Heart left ventricle (tissue), 16 donors: ENCODE measurements around the gene YY2. TPM values are rescaled to one million over a fixed set of nuclear protein-coding genes. Genes with fewer than 3 reads are reported as not detected.

Source experiments
- ATAC-seq, 4 donors: fragments of 200-7000 bp; cut with Tn5 transposase; one replicate each; pipeline ENCODE4 v1.9.1; 2020 to 2022; ENCODE audit warnings: moderate library complexity in 4 of 4, mild to moderate bottlenecking in 3 of 4, moderate number of reproducible peaks in 1 of 4
- DNase-seq, 5 donors: peaks; one replicate each; pipeline ENCODE4 v3.0.0-alpha.2; 2020
- H3K27ac ChIP-seq, 12 donors: fragments of 200-600 bp; sonication (generic) in 4 of 12; one replicate each; pipeline versions ENCODE4 v1.5.0 to v1.8.0; 2016 to 2022; ENCODE audit warnings: mild to moderate bottlenecking in 2 of 12
- H3K27me3 ChIP-seq, 9 donors: fragments of 200-600 bp; sonication (generic) in 2 of 9; one replicate each; pipeline versions ENCODE4 v1.5.1 to v1.8.0; 2016 to 2022; ENCODE audit warnings: mild to moderate bottlenecking in 3 of 9
- H3K36me3 ChIP-seq, 9 donors: fragments of 200-600 bp; sonication (generic) in 2 of 9; one replicate each; pipeline versions ENCODE4 v1.5.0 to v1.8.0; 2018 to 2022; ENCODE audit warnings: mild to moderate bottlenecking in 2 of 9
- H3K4me1 ChIP-seq, 12 donors: fragments of 200-600 bp; sonication (generic) in 4 of 12; one replicate each; pipeline versions ENCODE4 v1.5.0 to v1.8.0; 2016 to 2022; ENCODE audit warnings: mild to moderate bottlenecking in 3 of 12
- H3K4me3 ChIP-seq, 12 donors: fragments of 200-600 bp; sonication (generic) in 4 of 12; one replicate each; pipeline versions ENCODE4 v1.5.0 to v1.8.0; 2017 to 2022; ENCODE audit warnings: mild to moderate bottlenecking in 9 of 12, moderate library complexity in 4 of 12
- H3K9me3 ChIP-seq, 12 donors: fragments of 200-600 bp; sonication (generic) in 4 of 12; one replicate each; pipeline versions ENCODE4 v1.5.0 to v1.8.0; 2016 to 2022; ENCODE audit warnings: mild to moderate bottlenecking in 1 of 12
- CTCF ChIP-seq, 12 donors: fragments of 200-600 bp; sonication (generic) in 4 of 12; IDR thresholded peaks; one replicate each; pipeline versions ENCODE4 v1.5.0 to v1.8.0; 2018 to 2022; ENCODE audit warnings: antibody characterized with exemption in 12 of 12, mild to moderate bottlenecking in 5 of 12
- POLR2A ChIP-seq, 2 donors: fragments of 450-650 bp; IDR thresholded peaks; one replicate each; pipeline ENCODE4 v1.6.1; 2017; ENCODE audit warnings: antibody characterized with exemption in 2 of 2, mild to moderate bottlenecking in 2 of 2, moderate library complexity in 2 of 2
- WGBS, 4 donors: extraction: QIAGEN DNeasy Blood & Tissue Kit in 2 of 4; methylation state at CpG; one replicate each; pipeline versions ENCODE4 v1.1.5 to v1.1.7; 2013 to 2018; 5-methylcytosine and 5-hydroxymethylcytosine counted together
- intact Hi-C, 10 donors: fragments of 100-400 bp; cut with DNase I; formaldehyde crosslinking; loops; one replicate each; pipeline versions ENCODE4 v1.11.1 to v1.14.2; 2022
- polyA plus RNA-seq, 2 donors: library from polyadenylated mRNA; stranded (reverse); fragments of 200-250 nt; gene quantifications; one replicate each; pipeline ENCODE4 v1.2.3, GENCODE V29; 2013
- total RNA-seq, 9 donors: library from RNA; depleted of rRNA in 2 of 9; stranded (reverse); fragments of >200 nt in 2 of 9; fragmentation: NEBNext Ultra II Directional in 3 of 9; extraction: Animal tissue kit (Norgen Biotek cat#: 25700) in 3 of 9; gene quantifications; one replicate each; pipeline versions ENCODE4 v1.1.0 to v1.2.4, GENCODE V29; 2016 to 2023
- donor health status: ischemic (EF 13 %, LVEDD 7.1; RV severe dilation, severe dysfunction).
- donor health status: healthy with polysubstance abuse.
- donor health status: DM: no; HTN: yes; CAD: no.
- donor health status: DM: no; HTN: no; CAD: no.
- donor health status: ischemic (EF 25% LVEDD 6.9; RV normal size, moderate dysfunction).
- donor health status: ischemic (EF 25% LVEDD 5.7; RV mildly dilated, moderate dysfunction).
- donor health status: healthy.
- donor health status: DM: yes; HTN: yes; CAD: no.
- donor health status: ischemic (EF 35%, LVEDD 5.7; RV mildly dilated, moderate dysfunction).
- donor health status: nonischemic (EF 11% LVEDD 7.7; RV severe dilation, severe dysfunction).
- donor health status: DM: yes; HTN: yes; CAD: no.
- donor health status: PGD.
- donor health status: ischemic (EF 29% LVEDD 5.4; RV normal size, mild dysfunction).
- donor health status: nonischemic (EF 23%, LVEDD 6.1; RV moderate dilation, normal function).

Gene YY2
- total and polyA plus RNA-seq, 11 donors = 0.38 to 1.2 (median 0.63) TPM

DNA sequence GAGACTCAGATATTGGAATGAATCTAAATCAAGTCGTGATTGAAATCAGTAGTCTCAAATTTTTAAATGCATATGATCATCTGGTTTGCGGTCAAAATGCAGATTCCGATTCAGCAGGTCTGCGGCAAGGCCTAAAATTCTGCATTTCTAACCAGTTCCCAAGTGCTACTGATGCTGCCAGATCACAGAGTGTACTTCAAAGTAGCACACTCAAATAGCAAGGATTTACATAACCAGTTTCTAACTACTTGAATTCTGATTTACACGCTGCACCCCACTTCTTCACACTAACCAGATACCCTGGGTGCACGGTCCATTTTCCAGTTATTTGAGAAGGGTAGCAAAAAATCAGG is 15.6 kb upstream of the YY2 start:
- Histone ChIP-seq H3K36me3 (peaks cover 0 to 21% (median 6%) of the 10 kb centered on the region in 9 donors), H3K27me3 (peaks cover 0 to 5% (median 0%) of the 10 kb centered on the region in 9 donors), H3K4me3 (peak overlapping the region; percentile 48 to 93 (median 72)), H3K4me1 (peaks cover 0 to 19% (median 3%) of the 10 kb centered on the region in 12 donors), H3K27ac (peak overlapping the region in 11 of 12 donors; percentile 63 to 86 (median 82)), H3K9me3 (no peaks in the 10 kb centered on the region)
- no peak for TF ChIP-seq CTCF (IDR thresholded peaks at IDR 0.05)
- no peak for TF ChIP-seq POLR2A (IDR thresholded peaks at IDR 0.05)
- ATAC-seq (no peak), DNase-seq (no peak)
- WGBS, 4 donors = 3 to 44% (median 23%) methylated on average over 6 of the region's 6 CpGs
- intact Hi-C loops = loop anchor here in 3 of 10 donors (10.0 kb wide), 2 partner anchors 105 to 135 kb away; partner anchors contain the start of gene SMS (in 1 of the 3)

- ATAC-seq (no peak), DNase-seq (no peak)
- 61 to 76% (median 67%) methylated on average over 5 of the region's 5 CpGs for WGBS, 4 donors
- Histone ChIP-seq H3K9me3 (no peaks in the 10 kb centered on the region), H3K4me1 (peaks cover 0 to 19% (median 3%) of the 10 kb centered on the region in 12 donors), H3K27me3 (peaks cover 0 to 5% (median 0%) of the 10 kb centered on the region in 9 donors), H3K27ac (no peak overlapping the region), H3K36me3 (peaks cover 0 to 51% (median 25%) of the 10 kb centered on the region in 9 donors), H3K4me3 (no peak overlapping the region)
- intact Hi-C loops = loop anchor here in 3 of 10 donors (10.0 kb wide), 2 partner anchors 102 to 132 kb away; partner anchors contain the start of gene SMS (in 1 of the 3)
- no peak for TF ChIP-seq POLR2A (IDR thresholded peaks at IDR 0.05)
- TF ChIP-seq CTCF (IDR thresholded peaks at IDR 0.05) = no peak
These were observed 12.6 kb upstream of the YY2 start for GRCh38 chrX:21843179-21843578.

DNA sequence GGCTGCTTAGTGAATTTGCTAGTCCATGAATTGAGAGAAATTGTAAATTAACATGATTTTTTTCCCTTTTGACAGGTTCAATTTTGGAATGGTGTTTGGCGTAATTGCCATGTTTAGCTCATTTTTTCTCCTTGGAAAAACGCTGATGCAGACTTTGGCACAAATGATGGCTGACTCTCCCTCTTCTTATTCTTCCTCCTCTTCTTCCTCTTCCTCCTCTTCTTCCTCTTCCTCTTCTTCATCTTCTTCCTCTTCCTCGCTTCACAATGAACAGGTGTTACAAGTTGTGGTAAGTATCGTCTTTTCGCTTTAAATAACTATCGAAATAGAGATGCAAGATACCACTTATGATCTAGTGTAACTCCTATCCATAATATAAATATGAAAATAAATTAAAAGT is 10.7 kb upstream of the YY2 start:
- DNase-seq = no peak
- intact Hi-C loops = loop anchor here in 3 of 10 donors (10.0 kb wide), 2 partner anchors 100 to 130 kb away; partner anchors contain the start of gene SMS (in 1 of the 3)

GRCh38 chrX:21847342-21847741 is 8.4 kb upstream of the YY2 start:
- no peak for TF ChIP-seq POLR2A (IDR thresholded peaks at IDR 0.05)
- TF ChIP-seq CTCF (IDR thresholded peaks at IDR 0.05) = no peak
- Histone ChIP-seq H3K4me3 (no peak overlapping the region), H3K4me1 (peaks cover 0 to 5% (median 0%) of the 10 kb centered on the region in 12 donors), H3K9me3 (no peaks in the 10 kb centered on the region), H3K27ac (no peak overlapping the region), H3K36me3 (peaks cover 0 to 92% (median 39%) of the 10 kb centered on the region in 9 donors), H3K27me3 (no peaks in the 10 kb centered on the region)
- intact Hi-C loops = loop anchor here in 3 of 10 donors (10.0 kb wide), 2 partner anchors 97 to 127 kb away; partner anchors contain the start of gene SMS (in 1 of the 3)
- no peak for DNase-seq
- 64 to 69% (median 66%) methylated on average over 1 of the region's 1 CpG for WGBS, 4 donors
- ATAC-seq = no peak

More for the DNA sequence above, 10.7 kb upstream of the YY2 start:
- Histone ChIP-seq H3K4me1 (peaks cover 0 to 15% (median 3%) of the 10 kb centered on the region in 12 donors), H3K36me3 (peaks cover 0 to 69% (median 28%) of the 10 kb centered on the region in 9 donors), H3K9me3 (no peaks in the 10 kb centered on the region), H3K4me3 (no peak overlapping the region), H3K27ac (no peak overlapping the region), H3K27me3 (no peaks in the 10 kb centered on the region)
- no peak for TF ChIP-seq CTCF (IDR thresholded peaks at IDR 0.05)
- no peak for TF ChIP-seq POLR2A (IDR thresholded peaks at IDR 0.05)
- WGBS, 4 donors = 83 to 96% (median 90%) methylated on average over 6 of the region's 6 CpGs
- no peak for ATAC-seq
